CD1c-positive myeloid dendritic cell (primary cell): ENCODE results near the gene HELZ.
A peak's percentile ranks its signal among the peaks of the same experiment; 100 is the strongest.
"Not testable (repeated sequence)": the region's sequence is repeated elsewhere in the genome, so short reads cannot be mapped to it uniquely, and the experiment has no call there.

Experiments used
- DNase-seq: peaks from one replicate; pipeline ENCODE4 v3.0.0-alpha.2; 2016; ENCODE audit errors: extremely low spot score

Gene HELZ

GRCh38 chr17:67145183-67145805 is 99.7 kb downstream of the HELZ start:
- no peak for DNase-seq

GRCh38 chr17:67143318-67143717 is 101.7 kb downstream of the HELZ start:
- no peak for DNase-seq

- DNase-seq: not testable (repeated sequence)
Observed at GRCh38 chr17:67142030-67142429, 103.0 kb downstream of the HELZ start.

- DNase-seq: no peak
Observed at GRCh38 chr17:67139784-67140665, 105.0 kb downstream of the HELZ start.

GRCh38 chr17:67139289-67139688 is 105.7 kb downstream of the HELZ start:
- no peak for DNase-seq

DNA sequence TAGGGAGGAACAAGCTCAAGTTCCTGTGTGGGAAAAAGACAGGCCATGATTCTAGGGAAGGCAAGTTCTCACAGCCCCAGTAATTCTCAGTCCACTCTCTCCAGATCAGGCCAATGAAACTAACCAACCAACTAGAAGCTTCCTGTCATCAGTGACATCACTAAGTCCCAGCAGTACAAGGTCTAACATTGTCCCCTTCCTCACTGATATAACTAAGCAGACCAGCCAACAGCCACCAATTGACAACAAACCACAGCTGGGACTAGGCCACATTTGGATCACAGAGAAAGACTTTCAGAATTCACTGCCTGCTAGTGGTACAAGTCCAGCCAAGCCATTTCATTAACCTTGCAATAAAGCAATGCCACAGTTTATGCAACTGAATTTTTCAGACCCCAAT is 106.6 kb downstream of the HELZ start:
- DNase-seq: no peak

DNA sequence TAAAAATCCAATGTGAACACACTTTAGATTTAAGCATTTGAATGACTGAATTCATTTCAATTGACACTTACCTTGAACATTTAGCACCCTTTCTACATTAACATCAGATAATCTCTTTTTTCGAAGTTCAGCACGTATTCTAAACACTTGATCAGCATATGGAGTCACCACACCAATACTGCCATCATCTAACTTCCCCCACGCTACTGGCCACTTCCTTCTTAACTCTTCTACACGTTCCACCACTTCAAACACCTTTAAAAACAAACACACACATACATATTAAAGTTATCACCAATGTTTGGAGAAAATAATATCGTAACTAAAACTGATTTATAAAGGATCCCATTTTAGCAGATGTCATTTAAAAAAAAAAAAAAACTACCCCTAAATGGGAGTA is 107.1 kb downstream of the HELZ start:
- no peak for DNase-seq

GRCh38 chr17:67137026-67137370 is 108.0 kb downstream of the HELZ start:
- DNase-seq: no peak

- no peak for DNase-seq
Observed at GRCh38 chr17:67136191-67137025, 108.6 kb downstream of the HELZ start.

- no peak for DNase-seq
Observed at GRCh38 chr17:67133161-67133560, 111.8 kb downstream of the HELZ start.

- no peak for DNase-seq
Observed at GRCh38 chr17:67132366-67132765, 112.6 kb downstream of the HELZ start.

- DNase-seq: no peak
Observed at GRCh38 chr17:67130768-67131167, 114.2 kb downstream of the HELZ start.

GRCh38 chr17:67129283-67129682 is 115.7 kb downstream of the HELZ start:
- no peak for DNase-seq

DNA sequence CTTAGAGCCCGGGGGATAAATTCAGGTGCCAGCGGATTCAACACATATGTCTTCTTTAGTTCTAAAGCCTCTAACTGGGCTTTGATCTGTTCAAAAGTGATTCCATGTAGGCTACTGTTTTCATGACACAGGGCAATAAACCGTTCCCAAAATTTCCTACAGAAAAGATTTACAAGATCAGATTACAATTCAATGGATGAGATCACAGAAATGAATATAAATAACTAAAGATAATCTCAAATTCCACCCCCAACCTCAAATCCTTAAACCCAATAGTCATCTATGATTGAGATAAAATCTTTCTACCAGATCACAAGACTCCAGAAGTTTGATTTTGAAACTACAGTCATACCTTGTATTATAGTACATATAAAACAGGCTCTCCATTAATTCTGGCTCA is 116.3 kb downstream of the HELZ start:
- no peak for DNase-seq

DNA sequence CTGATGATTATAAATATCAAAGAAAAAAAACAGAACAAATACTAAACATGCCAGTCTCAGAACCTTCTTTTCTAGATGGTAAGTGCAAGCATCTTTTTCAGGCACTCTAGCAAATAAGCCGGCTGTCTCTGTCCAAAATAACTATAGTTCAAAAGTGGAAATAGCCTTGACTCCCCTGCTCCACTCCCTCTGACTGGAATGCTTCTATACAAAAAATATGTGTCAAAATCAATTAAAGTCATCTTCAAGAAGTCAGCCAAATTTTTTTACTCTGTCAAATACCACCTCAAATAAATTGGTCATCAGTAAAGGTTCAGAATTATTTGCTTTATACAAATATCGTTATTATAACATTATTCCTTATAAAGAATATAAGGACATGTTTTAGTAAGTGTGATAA is 117.1 kb downstream of the HELZ start:
- no peak for DNase-seq

DNA sequence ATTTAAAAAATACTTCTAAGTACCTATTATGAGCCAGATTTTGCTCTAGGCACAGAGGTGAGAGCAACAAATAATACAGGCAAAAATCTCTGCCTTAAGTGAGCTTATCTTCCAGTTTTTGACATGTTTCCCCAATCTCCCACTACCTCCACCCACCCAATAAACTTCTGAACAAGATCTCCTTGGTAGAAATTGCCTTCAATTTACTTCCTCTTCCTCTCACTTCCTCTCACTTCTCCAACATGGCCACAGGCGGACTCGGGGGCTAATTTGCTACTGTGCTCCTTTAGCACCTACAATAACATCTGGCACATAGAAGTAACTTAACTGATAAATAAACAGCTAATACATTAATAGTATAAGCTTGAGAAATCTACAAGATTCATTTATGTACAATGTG is 118.0 kb downstream of the HELZ start:
- DNase-seq: peak; percentile 68

DNA sequence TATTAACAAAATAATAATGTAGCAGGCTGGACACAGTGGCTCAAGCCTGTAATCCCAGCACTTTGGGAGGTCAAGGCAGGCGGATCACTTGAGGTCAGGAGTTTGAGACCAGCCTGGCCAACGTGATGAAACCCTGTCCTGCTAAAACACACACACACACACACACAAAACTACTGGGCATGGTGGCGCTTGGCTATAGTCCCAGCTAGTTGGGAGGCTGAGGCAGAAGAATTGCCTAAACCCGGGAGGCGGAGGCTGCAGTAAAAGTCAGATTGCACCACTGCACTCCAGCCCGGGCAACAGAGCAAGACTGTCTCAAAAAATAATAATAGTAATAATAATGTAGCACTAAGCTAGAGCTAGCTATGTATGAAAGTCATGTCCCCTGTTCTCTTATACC is 118.5 kb downstream of the HELZ start:
- DNase-seq: not testable (repeated sequence)

DNA sequence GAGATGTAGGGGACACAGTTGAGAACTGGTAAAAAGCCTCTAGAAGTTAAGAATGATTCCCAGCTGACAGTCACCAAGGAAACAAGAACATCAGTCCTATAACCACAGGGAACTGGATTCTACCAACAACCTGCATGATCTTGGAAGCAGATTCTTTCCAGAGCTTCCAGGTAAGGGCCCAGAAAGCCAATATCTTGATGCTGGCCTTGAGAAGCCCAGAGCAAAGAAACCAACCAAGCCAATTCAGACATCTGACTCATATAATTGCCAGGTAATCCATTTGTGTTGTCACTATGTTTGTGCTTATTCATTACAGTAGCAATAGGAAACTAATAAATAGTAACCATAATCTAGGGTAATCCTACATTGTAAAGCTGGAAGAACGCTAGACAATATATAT is 119.1 kb downstream of the HELZ start:
- DNase-seq: no peak

GRCh38 chr17:67125417-67125816 is 119.6 kb downstream of the HELZ start:
- DNase-seq: no peak

DNA sequence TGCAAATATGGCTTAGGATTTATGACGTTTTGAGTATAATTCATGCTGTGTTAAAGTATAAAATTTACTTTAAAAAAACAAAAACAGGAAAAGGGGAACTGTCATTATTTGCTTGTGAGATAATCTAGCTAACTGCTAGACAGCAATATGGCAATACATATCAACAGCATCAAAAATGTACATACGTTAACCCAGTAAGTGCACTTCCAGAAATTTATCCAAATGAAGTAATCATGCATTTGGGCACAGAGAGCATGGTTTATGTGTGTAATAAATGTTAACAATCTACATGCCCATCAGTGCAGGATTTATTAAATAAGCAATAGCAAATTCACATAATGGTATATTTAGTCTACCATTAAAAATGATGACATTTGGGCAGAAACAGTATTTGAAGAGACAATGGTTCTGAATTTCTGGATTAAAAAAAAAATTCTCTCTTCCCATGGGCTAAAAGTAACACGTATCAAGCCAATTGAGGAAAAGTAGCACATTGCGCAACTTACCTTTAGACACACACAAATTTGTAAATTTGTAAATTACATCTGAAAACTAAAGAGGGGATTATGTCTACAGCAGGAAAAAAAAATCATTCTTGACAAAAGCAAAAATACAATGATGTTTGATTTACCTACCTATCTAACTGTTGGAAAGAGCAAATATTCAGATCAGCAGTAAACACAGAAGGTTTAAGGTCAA is 120.4 kb downstream of the HELZ start:
- no peak for DNase-seq

DNA sequence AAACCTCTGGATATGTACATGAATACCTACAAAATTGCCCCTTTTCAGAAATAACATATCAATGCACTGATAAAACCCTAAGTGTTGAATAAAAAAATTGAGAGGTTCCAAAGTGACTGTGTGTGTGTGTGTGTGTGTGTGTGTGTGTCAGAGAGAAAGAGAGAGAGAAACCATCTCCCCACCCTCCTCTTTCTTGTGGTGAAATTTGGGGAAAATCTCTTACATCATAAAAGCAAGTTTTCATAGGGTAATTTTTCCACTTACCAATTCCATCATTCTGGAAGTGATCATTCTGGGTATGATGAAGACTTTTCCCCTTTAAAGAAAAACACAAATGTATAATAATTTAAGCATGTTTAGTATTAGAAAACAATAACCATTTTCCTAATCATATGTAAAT is 121.3 kb downstream of the HELZ start:
- no peak for DNase-seq

DNA sequence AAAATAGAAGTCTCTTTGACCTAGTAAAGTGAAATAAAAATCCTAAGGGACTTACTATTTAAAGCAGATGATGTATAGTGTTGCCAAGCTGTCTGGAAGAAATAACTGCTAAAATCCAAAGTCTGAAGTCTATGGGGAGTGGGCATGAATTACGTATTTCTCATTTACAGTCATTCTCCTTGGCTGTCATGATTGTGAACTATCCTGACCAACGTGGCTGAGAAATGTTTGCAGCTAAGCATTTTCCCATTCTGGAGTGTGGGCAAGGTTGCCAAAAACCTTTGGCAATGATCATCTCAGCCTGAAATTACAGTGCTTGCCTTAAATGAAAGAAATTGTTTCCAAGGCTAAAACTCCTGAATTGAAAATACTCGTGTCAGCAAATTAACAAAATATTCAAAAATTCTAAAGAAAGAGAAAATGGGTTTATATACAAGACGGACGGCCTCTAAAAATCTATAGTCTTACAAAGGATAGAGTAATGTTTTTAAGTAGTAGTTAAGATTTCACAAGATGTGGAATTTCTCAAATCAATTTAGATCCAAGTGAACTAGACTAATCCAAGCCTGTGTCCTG is 123.6 kb downstream of the HELZ start:
- no peak for DNase-seq
